HepG2 (cell line): ENCODE results near the gene ARMC5. TPM values are rescaled to one million over a fixed set of nuclear protein-coding genes. Genes with fewer than 3 reads are reported as not detected.
A peak's percentile ranks its signal among the peaks of the same experiment; 100 is the strongest.

Experiments
- ASH2L ChIP-seq: fragments of 300-600, 200-600 bp; sonication (generic); IDR thresholded peaks from 2 replicates; pipeline ENCODE4 v1.7.0; 2017; ENCODE audit warnings: low read depth, mild to moderate bottlenecking, moderate library complexity, mixed read lengths, low read length; ENCODE audit not compliant: insufficient read length
- CREB1 ChIP-seq, 2 experiments: fragments of 450-650 bp in 1 of 2; IDR thresholded peaks; 2 replicates each; pipeline ENCODE4 v1.6.1; 2016 to 2017; ENCODE audit warnings: control low read depth in 1 of 2, mild to moderate bottlenecking in 1 of 2, missing compliant biosample characterization in 1 of 2, missing genetic modification characterization in 1 of 2
- HNRNPUL1 ChIP-seq: fragments of 200-400 bp; formaldehyde crosslinking; IDR thresholded peaks from 2 replicates; pipeline ENCODE4 v1.6.1; 2017; ENCODE audit warnings: low read depth, mild to moderate bottlenecking, low read length, moderate library complexity
- NR2F2 ChIP-seq: IDR thresholded peaks from 2 replicates; pipeline ENCODE4 v1.6.1; 2012; ENCODE audit warnings: low read depth, inconsistent platforms, borderline replicate concordance
- POLR2G ChIP-seq: fragments of 200-400 bp; formaldehyde crosslinking; IDR thresholded peaks from 2 replicates; pipeline ENCODE4 v1.6.1; 2018; ENCODE audit warnings: mild to moderate bottlenecking, low read depth, low read length, moderate library complexity
- SIX4 ChIP-seq: sonication (generic); formaldehyde crosslinking; IDR thresholded peaks from 2 replicates; pipeline ENCODE4 v1.4.0; 2020; ENCODE audit warnings: missing genetic modification reagents
- SOX6 ChIP-seq, 2 experiments: fragments of 450-650 bp in 1 of 2; sonication (generic) in 1 of 2; formaldehyde crosslinking in 1 of 2; IDR thresholded peaks; 2 replicates each; pipeline versions ENCODE4 v1.4.0 to v1.6.1; 2017 to 2020; ENCODE audit warnings: antibody characterized with exemption in 1 of 2, mild to moderate bottlenecking in 1 of 2, missing genetic modification reagents in 1 of 2
- SP140L ChIP-seq: sonication (generic); formaldehyde crosslinking; IDR thresholded peaks from 2 replicates; pipeline ENCODE4 v1.4.0; 2020; ENCODE audit warnings: missing genetic modification reagents, borderline replicate concordance
- SRY ChIP-seq: sonication (generic); formaldehyde crosslinking; IDR thresholded peaks from 2 replicates; pipeline ENCODE4 v1.8.0; 2022; ENCODE audit warnings: mild to moderate bottlenecking, missing genetic modification reagents
- ZNF33A ChIP-seq: sonication (generic); formaldehyde crosslinking; IDR thresholded peaks from 2 replicates; pipeline ENCODE4 v1.5.1; 2020; ENCODE audit warnings: missing genetic modification reagents, mild to moderate bottlenecking, moderate library complexity, borderline replicate concordance
- ZNF549 ChIP-seq: sonication (generic); formaldehyde crosslinking; IDR thresholded peaks from 2 replicates; pipeline ENCODE4 v1.5.0; 2020; ENCODE audit warnings: missing genetic modification reagents
- ZNF746 ChIP-seq: sonication (generic); formaldehyde crosslinking; IDR thresholded peaks from 2 replicates; pipeline ENCODE4 v1.8.0; 2022; ENCODE audit warnings: mild to moderate bottlenecking, missing genetic modification reagents
- ZSCAN29 ChIP-seq: sonication (generic); formaldehyde crosslinking; conservative IDR thresholded peaks from 2 replicates; pipeline ENCODE4 v1.4.0; 2020; ENCODE audit warnings: mild to moderate bottlenecking, missing genetic modification reagents
- polyA plus RNA-seq, 8 experiments: library from polyadenylated mRNA; depleted of rRNA in 3 of 8; stranded (reverse) in 7 of 8; unstranded in 1 of 8; fragments of >200 nt; fragmentation: Illumina TruSeq in 4 of 8; extraction: Trizol in 4 of 8; gene quantifications; 2 replicates each; pipeline versions ENCODE4 v1.2.1 to v1.2.3, GENCODE V29; 2011 to 2016; ENCODE audit warnings: low read depth in 4 of 8, missing spikeins in 1 of 8, mixed read lengths in 1 of 8; ENCODE audit not compliant: insufficient read depth in 1 of 8
- total RNA-seq, 5 experiments: library from RNA; depleted of rRNA; stranded (reverse); fragments of >200 nt; fragmentation: Illumina TruSeq; extraction: Trizol; gene quantifications; 2 replicates each; pipeline ENCODE4 v1.2.3, GENCODE V29; 2016; ENCODE audit warnings: low read depth in 1 of 5
- TF ChIP-seq, protein P1 (sequence below), 2 experiments: fragments of 450-650 bp in 1 of 2; sonication (generic) in 1 of 2; formaldehyde crosslinking; IDR thresholded peaks; 2 replicates each; pipeline versions ENCODE4 v1.5.0 to v1.8.0; 2020 to 2022; ENCODE audit warnings: mild to moderate bottlenecking in 1 of 2, missing genetic modification reagents in 1 of 2
- TF ChIP-seq, protein P2 (sequence below): sonication (generic); formaldehyde crosslinking; IDR thresholded peaks from 2 replicates; pipeline ENCODE4 v1.4.0; 2020; ENCODE audit warnings: missing genetic modification reagents, mild to moderate bottlenecking, borderline replicate concordance
- TF ChIP-seq, protein P3 (sequence below): sonication (generic); formaldehyde crosslinking; IDR thresholded peaks from 2 replicates; pipeline ENCODE4 v1.5.1; 2020; ENCODE audit warnings: missing genetic modification reagents, mild to moderate bottlenecking, borderline replicate concordance
- TF ChIP-seq, protein P4 (sequence below): sonication (generic); formaldehyde crosslinking; IDR thresholded peaks from 2 replicates; pipeline ENCODE4 v1.8.0; 2022; ENCODE audit warnings: missing genetic modification reagents, mild to moderate bottlenecking, moderate library complexity, borderline replicate concordance

Gene ARMC5
- total and polyA plus RNA-seq, 2 of the 13 experiments (the other 11 are each of a cell fraction or from before 2014, with no cell fraction given) = 10.8 to 22.3 TPM

DNA sequence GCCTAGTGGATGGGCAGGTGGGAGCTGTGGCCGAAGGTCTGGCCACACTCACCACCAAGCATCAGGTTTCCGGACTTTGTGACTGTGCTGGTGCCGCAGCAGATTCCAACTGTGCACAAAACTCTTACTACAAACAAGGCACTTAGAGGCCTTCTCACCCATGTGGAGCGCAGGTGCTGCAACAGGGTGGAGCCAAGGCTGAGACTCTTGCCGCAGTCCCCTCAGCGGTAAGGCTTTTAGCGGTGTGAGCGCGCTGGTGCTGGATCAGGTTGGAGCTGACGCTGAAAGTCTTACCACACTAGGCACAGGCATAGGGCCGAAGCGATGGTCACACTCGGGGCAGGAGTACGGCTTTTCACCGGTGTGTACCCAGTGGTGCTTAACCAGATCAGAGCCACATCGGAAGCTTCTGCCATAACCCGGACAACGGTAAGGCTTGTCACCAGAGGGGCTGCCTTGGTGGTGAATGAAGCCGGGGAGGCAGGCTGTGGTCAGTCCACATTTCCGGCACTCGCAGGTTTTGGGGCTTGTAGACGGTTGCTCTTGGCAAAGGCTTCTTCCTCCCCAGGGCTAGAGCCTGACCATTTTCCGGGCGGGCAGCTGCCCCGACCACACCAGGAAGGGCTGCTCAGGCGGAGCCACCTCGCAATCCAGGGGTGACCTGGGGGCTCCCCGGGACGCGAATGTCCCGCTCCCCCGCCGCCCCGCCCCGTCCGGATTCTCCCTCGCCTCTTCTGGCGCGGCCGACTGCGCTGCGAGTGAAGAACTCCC, 1.0 kb upstream of the ARMC5 start (continued):
- TF ChIP-seq POLR2G (peak; percentile 81), ZNF33A (CRISPR knock-in tag) (no peak), HNRNPUL1 (no peak), SP140L (CRISPR knock-in tag) (no peak; the same call in 1 of the 2 replicates), ZNF746 (no peak), SOX6 (IDR thresholded peaks at IDR 0.05) (no peak), SOX6 (CRISPR knock-in tag; IDR thresholded peaks at IDR 0.05) (peak; percentile 81), SIX4 (CRISPR knock-in tag) (peak; percentile 98), ASH2L (no peak), ZNF549 (no peak), CREB1 (IDR thresholded peaks at IDR 0.05) (peak; percentile 39; the same call in 1 of the 2 replicates), CREB1 (CRISPR knock-in tag; IDR thresholded peaks at IDR 0.05) (no peak), SRY (CRISPR knock-in tag) (no peak), NR2F2 (no peak; the same call in 1 of the 2 replicates), ZSCAN29 (CRISPR knock-in tag) (peak; percentile 42; the same call in 1 of the 2 replicates)
- TF ChIP-seq, protein P1, sequence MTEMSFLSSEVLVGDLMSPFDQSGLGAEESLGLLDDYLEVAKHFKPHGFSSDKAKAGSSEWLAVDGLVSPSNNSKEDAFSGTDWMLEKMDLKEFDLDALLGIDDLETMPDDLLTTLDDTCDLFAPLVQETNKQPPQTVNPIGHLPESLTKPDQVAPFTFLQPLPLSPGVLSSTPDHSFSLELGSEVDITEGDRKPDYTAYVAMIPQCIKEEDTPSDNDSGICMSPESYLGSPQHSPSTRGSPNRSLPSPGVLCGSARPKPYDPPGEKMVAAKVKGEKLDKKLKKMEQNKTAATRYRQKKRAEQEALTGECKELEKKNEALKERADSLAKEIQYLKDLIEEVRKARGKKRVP (CRISPR knock-in tag; IDR thresholded peaks at IDR 0.05) = no peak; a peak in 1 of 4 replicates
- TF ChIP-seq, protein P2, sequence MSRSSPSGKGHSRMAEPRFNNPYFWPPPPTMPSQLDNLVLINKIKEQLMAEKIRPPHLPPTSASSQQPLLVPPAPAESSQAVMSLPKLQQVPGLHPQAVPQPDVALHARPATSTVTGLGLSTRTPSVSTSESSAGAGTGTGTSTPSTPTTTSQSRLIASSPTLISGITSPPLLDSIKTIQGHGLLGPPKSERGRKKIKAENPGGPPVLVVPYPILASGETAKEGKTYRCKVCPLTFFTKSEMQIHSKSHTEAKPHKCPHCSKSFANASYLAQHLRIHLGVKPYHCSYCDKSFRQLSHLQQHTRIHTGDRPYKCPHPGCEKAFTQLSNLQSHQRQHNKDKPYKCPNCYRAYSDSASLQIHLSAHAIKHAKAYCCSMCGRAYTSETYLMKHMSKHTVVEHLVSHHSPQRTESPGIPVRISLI = peak; percentile 44; the same call in 1 of the 2 replicates
- TF ChIP-seq, protein P3, sequence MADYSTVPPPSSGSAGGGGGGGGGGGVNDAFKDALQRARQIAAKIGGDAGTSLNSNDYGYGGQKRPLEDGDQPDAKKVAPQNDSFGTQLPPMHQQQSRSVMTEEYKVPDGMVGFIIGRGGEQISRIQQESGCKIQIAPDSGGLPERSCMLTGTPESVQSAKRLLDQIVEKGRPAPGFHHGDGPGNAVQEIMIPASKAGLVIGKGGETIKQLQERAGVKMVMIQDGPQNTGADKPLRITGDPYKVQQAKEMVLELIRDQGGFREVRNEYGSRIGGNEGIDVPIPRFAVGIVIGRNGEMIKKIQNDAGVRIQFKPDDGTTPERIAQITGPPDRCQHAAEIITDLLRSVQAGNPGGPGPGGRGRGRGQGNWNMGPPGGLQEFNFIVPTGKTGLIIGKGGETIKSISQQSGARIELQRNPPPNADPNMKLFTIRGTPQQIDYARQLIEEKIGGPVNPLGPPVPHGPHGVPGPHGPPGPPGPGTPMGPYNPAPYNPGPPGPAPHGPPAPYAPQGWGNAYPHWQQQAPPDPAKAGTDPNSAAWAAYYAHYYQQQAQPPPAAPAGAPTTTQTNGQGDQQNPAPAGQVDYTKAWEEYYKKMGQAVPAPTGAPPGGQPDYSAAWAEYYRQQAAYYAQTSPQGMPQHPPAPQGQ (CRISPR knock-in tag) = 0 out of 2 replicates have a peak, but pooled peaks have one; percentile 76
- TF ChIP-seq, protein P4, sequence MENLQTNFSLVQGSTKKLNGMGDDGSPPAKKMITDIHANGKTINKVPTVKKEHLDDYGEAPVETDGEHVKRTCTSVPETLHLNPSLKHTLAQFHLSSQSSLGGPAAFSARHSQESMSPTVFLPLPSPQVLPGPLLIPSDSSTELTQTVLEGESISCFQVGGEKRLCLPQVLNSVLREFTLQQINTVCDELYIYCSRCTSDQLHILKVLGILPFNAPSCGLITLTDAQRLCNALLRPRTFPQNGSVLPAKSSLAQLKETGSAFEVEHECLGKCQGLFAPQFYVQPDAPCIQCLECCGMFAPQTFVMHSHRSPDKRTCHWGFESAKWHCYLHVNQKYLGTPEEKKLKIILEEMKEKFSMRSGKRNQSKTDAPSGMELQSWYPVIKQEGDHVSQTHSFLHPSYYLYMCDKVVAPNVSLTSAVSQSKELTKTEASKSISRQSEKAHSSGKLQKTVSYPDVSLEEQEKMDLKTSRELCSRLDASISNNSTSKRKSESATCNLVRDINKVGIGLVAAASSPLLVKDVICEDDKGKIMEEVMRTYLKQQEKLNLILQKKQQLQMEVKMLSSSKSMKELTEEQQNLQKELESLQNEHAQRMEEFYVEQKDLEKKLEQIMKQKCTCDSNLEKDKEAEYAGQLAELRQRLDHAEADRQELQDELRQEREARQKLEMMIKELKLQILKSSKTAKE = no peak; the same call in 1 of the 2 replicates
